OCI-LY1 (cell line): ENCODE results near the gene ST6GALNAC3.

ENCODE experiments used
- H2AFZ ChIP-seq: fragments of 200-600 bp; sonication (generic), shearing (Covaris generic); 2 replicates; pipeline ENCODE4 v1.6.0; 2014; ENCODE audit warnings: antibody characterized with exemption, mild to moderate bottlenecking, low read length
- H3F3A ChIP-seq: fragments of 200-600 bp; sonication (generic), shearing (Covaris generic); 2 replicates; pipeline ENCODE4 v1.6.0; 2014; ENCODE audit warnings: mild to moderate bottlenecking, antibody characterized with exemption, low read length, moderate library complexity; ENCODE audit not compliant: insufficient read depth
- H3K27ac ChIP-seq: fragments of 200-600 bp; sonication (generic); 2 replicates; pipeline ENCODE4 v1.5.1; 2014; ENCODE audit warnings: low read length, mixed run types, mild to moderate bottlenecking, low read depth; ENCODE audit not compliant: poor library complexity, severe bottlenecking
- H3K27me3 ChIP-seq: fragments of 200-600 bp; sonication (generic); 2 replicates; pipeline ENCODE4 v1.6.0; 2014; ENCODE audit warnings: antibody characterized with exemption, mild to moderate bottlenecking, low read length, moderate library complexity; ENCODE audit not compliant: insufficient read depth
- H3K36me3 ChIP-seq: fragments of 200-600 bp; sonication (generic); 2 replicates; pipeline ENCODE4 v1.6.1; 2014; ENCODE audit warnings: mild to moderate bottlenecking, antibody characterized with exemption, low read length, moderate library complexity, mixed read lengths; ENCODE audit not compliant: insufficient read depth
- H3K4me1 ChIP-seq: fragments of 200-600 bp; sonication (generic); 2 replicates; pipeline ENCODE4 v1.5.1; 2014; ENCODE audit warnings: mild to moderate bottlenecking, low read length, moderate library complexity; ENCODE audit not compliant: insufficient read depth, severe bottlenecking
- H3K4me2 ChIP-seq: fragments of 200-600 bp; sonication (generic), shearing (Covaris generic); 2 replicates; pipeline ENCODE4 v1.6.1; 2014; ENCODE audit warnings: low read length
- H3K4me3 ChIP-seq: fragments of 200-600 bp; sonication (generic); 2 replicates; pipeline ENCODE4 v1.5.1; 2014; ENCODE audit warnings: low read length, low read depth, mild to moderate bottlenecking, mixed read lengths; ENCODE audit not compliant: poor library complexity, severe bottlenecking
- H3K79me2 ChIP-seq: fragments of 200-600 bp; shearing (Covaris generic); 2 replicates; pipeline ENCODE4 v1.6.1; 2016; ENCODE audit warnings: mixed run types, low read length, mixed read lengths; ENCODE audit not compliant: insufficient read depth
- H3K9ac ChIP-seq: fragments of 200-600 bp; sonication (generic), shearing (Covaris generic); 2 replicates; pipeline ENCODE4 v1.6.1; 2014; ENCODE audit warnings: mild to moderate bottlenecking, low read length, mixed read lengths
- H3K9me2 ChIP-seq: fragments of 200-600 bp; sonication (generic), shearing (Covaris generic); 2 replicates; pipeline ENCODE4 v1.6.1; 2014; ENCODE audit warnings: low read depth, mild to moderate bottlenecking, low read length, mixed read lengths
- H3K9me3 ChIP-seq: fragments of 200-600 bp; shearing (Covaris generic); 2 replicates; pipeline ENCODE4 v1.6.1; 2014; ENCODE audit warnings: low read length, mixed read lengths
- H4K20me1 ChIP-seq: fragments of 200-600 bp; sonication (generic), shearing (Covaris generic); 2 replicates; pipeline ENCODE4 v1.6.0; 2016; ENCODE audit warnings: mild to moderate bottlenecking, low read length; ENCODE audit not compliant: insufficient read depth
- EZH2 ChIP-seq: fragments of 200-600 bp; sonication (generic), shearing (Covaris generic); IDR thresholded peaks from 2 replicates; pipeline ENCODE4 v1.8.0; 2017; ENCODE audit warnings: borderline replicate concordance, mixed run types, mild to moderate bottlenecking, antibody characterized with exemption, low read length, moderate library complexity, mixed read lengths
- TF ChIP-seq, protein P1 (sequence below): fragments of 200-600 bp; sonication (generic), shearing (Covaris generic); IDR thresholded peaks from 2 replicates; pipeline ENCODE4 v1.5.1; 2017; ENCODE audit warnings: mild to moderate bottlenecking, antibody characterized with exemption, low read length, moderate library complexity, mixed read lengths

Gene ST6GALNAC3

DNA sequence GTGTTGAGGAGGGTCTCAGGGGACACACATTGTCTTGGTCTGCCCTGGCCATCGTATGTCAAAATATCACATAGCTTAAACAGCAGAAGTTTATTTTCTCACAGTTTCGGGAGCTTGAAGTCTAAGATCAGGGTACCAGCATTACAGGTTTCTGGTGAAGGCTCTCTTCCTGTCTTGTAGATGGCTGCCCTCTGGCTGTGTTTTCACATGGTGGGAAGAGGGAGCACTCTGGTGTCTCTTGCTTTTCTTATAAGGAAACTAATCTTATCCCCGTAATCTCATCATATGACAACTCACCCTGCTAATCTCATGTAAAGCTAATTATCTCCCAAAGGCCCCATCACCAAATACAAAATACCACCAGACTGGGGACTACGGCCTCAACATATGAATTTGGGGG lies 545.8 kb downstream of the ST6GALNAC3 start:
- Histone ChIP-seq H3K4me2 (no peak overlapping the region), H2AFZ (no peak overlapping the region), H3K9me3 (no peaks in the 10 kb centered on the region), H3K79me2 (no peaks in the 10 kb centered on the region), H3K27me3 (no peaks in the 10 kb centered on the region), H3K4me3 (no peak overlapping the region), H3K36me3 (no peaks in the 10 kb centered on the region), H3K9me2 (no peaks in the 10 kb centered on the region), H3K4me1 (no peaks in the 10 kb centered on the region), H3F3A (no peaks in the 10 kb centered on the region), H3K27ac (no peak overlapping the region), H4K20me1 (no peaks in the 10 kb centered on the region), H3K9ac (no peak overlapping the region)
- no peak for TF ChIP-seq EZH2
- TF ChIP-seq, protein P1, sequence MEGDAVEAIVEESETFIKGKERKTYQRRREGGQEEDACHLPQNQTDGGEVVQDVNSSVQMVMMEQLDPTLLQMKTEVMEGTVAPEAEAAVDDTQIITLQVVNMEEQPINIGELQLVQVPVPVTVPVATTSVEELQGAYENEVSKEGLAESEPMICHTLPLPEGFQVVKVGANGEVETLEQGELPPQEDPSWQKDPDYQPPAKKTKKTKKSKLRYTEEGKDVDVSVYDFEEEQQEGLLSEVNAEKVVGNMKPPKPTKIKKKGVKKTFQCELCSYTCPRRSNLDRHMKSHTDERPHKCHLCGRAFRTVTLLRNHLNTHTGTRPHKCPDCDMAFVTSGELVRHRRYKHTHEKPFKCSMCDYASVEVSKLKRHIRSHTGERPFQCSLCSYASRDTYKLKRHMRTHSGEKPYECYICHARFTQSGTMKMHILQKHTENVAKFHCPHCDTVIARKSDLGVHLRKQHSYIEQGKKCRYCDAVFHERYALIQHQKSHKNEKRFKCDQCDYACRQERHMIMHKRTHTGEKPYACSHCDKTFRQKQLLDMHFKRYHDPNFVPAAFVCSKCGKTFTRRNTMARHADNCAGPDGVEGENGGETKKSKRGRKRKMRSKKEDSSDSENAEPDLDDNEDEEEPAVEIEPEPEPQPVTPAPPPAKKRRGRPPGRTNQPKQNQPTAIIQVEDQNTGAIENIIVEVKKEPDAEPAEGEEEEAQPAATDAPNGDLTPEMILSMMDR = no peak

- no peak overlapping the region for H3K4me2 ChIP-seq
- H3K27ac ChIP-seq = no peak overlapping the region
- no peaks in the 10 kb centered on the region for H3K79me2 ChIP-seq
- no peaks in the 10 kb centered on the region for H3F3A ChIP-seq
- TF ChIP-seq, protein P1 = no peak
- TF ChIP-seq EZH2 = no peak
- H3K4me3 ChIP-seq = no peak overlapping the region
- no peak overlapping the region for H3K9ac ChIP-seq
- no peaks in the 10 kb centered on the region for H3K36me3 ChIP-seq
- no peaks in the 10 kb centered on the region for H3K4me1 ChIP-seq
- H3K27me3 ChIP-seq = no peaks in the 10 kb centered on the region
- H3K9me2 ChIP-seq = no peaks in the 10 kb centered on the region
- no peaks in the 10 kb centered on the region for H3K9me3 ChIP-seq
- H2AFZ ChIP-seq = no peak overlapping the region
- no peaks in the 10 kb centered on the region for H4K20me1 ChIP-seq
These were observed 548.4 kb downstream of the ST6GALNAC3 start for GRCh38 chr1:76622774-76623528.

DNA sequence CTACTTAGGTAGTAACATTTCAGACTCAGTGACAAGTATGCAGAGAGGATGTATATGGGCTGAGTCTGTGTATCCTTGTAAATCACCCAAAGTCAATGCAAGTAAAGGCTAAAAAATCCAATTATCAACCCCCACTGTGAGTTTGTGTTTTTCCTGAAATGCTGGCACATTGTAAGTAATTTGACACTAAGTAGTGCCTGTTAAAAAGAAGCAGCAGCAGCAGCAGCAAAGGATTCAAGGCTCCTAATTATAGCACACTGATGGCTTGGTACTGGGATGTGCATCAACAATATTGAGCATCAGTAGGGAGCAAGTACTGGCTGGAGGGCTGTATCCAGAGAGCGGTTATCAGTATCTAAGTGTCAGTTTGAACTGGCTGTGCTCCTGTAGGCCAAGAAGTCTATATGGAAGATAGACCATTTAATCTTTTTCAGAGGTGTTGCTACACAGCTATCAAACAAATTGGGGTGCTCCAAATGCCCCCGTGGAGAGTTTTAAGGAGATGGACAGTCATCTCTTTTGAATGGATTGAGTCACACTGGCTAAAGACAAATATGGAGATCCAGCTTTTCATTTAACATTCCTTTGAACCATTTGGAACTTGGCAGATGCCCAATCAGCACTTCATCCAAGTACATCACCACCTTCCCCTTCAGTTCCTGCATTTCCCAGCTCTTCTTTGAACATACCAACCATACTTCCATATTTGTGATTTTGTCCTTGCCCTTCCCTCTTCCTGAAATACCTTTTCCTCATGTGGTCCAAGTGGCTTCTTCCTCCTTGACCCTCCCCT lies 551.5 kb downstream of the ST6GALNAC3 start:
- Histone ChIP-seq H3K4me1 (no peaks in the 10 kb centered on the region), H3K27ac (no peak overlapping the region), H3K9ac (no peak overlapping the region), H2AFZ (no peak overlapping the region), H3K4me3 (no peak overlapping the region), H3K36me3 (no peaks in the 10 kb centered on the region), H3K27me3 (no peaks in the 10 kb centered on the region), H3K9me3 (no peaks in the 10 kb centered on the region), H3K9me2 (no peaks in the 10 kb centered on the region), H3K4me2 (no peak overlapping the region), H3K79me2 (no peaks in the 10 kb centered on the region), H4K20me1 (no peaks in the 10 kb centered on the region), H3F3A (no peaks in the 10 kb centered on the region)
- no peak for TF ChIP-seq EZH2
- TF ChIP-seq, protein P1 = no peak
